CD8-positive, alpha-beta memory T cell (primary cell): ENCODE data around the gene RTL5. TPM values are rescaled to one million over a fixed set of nuclear protein-coding genes. Genes with fewer than 3 reads are reported as not detected.
"Not testable (repeated sequence)": the region's sequence is repeated elsewhere in the genome, so short reads cannot be mapped to it uniquely, and the experiment has no call there.

ENCODE experiments used
- CTCF ChIA-PET: fragments of 350-600 bp; sonication (Branson Sonifier 250); formaldehyde crosslinking; loops from one replicate; lab custom pipeline; 2021; ENCODE audit warnings: antibody characterized with exemption; lab: Charles Lee
- POLR2A ChIA-PET: fragments of 350-600 bp; sonication (Branson Sonifier 250); formaldehyde crosslinking; loops from one replicate; lab custom pipeline; 2021; ENCODE audit warnings: antibody characterized with exemption; lab: Charles Lee
- DNase-seq, 5 donors: peaks; one replicate each; pipeline versions ENCODE4 v3.0.0 to v3.0.0-alpha.2; 2020 to 2022; ENCODE audit warnings: mixed read lengths in 1 of 5
- H3K27ac ChIP-seq: one replicate; pipeline ENCODE4 v1.7.0; 2013; ENCODE audit warnings: low read depth, mild to moderate bottlenecking, low read length, moderate library complexity
- H3K27me3 ChIP-seq: 2 replicates; pipeline ENCODE4 v1.7.0; 2013; ENCODE audit warnings: low read length, mild to moderate bottlenecking; ENCODE audit not compliant: insufficient read depth, poor library complexity, severe bottlenecking
- H3K36me3 ChIP-seq: 2 replicates; pipeline ENCODE4 v1.7.0; 2013; ENCODE audit warnings: mild to moderate bottlenecking, low read length, moderate library complexity; ENCODE audit not compliant: insufficient read depth
- H3K4me1 ChIP-seq: 2 replicates; pipeline ENCODE4 v1.7.0; 2013; ENCODE audit warnings: mild to moderate bottlenecking, low read length, moderate library complexity; ENCODE audit not compliant: insufficient read depth
- H3K4me3 ChIP-seq: 2 replicates; pipeline ENCODE4 v1.7.0; 2013; ENCODE audit warnings: mild to moderate bottlenecking, low read length
- H3K9me3 ChIP-seq: 2 replicates; pipeline ENCODE4 v1.7.0; 2013; ENCODE audit warnings: mild to moderate bottlenecking, low read length
- H3K27ac Mint-ChIP-seq, 8 donors: one replicate each; pipeline ENCODE4 v1.8.0; 2020 to 2021; ENCODE audit warnings: mixed read lengths in 8 of 8, mild to moderate bottlenecking in 6 of 8, inconsistent platforms in 3 of 8, moderate library complexity in 3 of 8
- H3K27me3 Mint-ChIP-seq, 2 donors: one replicate each; pipeline ENCODE4 v1.8.0; 2020 to 2021; ENCODE audit warnings: mixed read lengths in 2 of 2, mild to moderate bottlenecking in 1 of 2, moderate library complexity in 1 of 2
- H3K36me3 Mint-ChIP-seq, 3 donors: one replicate each; pipeline ENCODE4 v1.8.0; 2020 to 2021; ENCODE audit warnings: mixed read lengths in 3 of 3, inconsistent platforms in 1 of 3, mild to moderate bottlenecking in 1 of 3
- H3K4me1 Mint-ChIP-seq, 3 donors: one replicate each; pipeline ENCODE4 v1.8.0; 2020 to 2021; ENCODE audit warnings: mixed read lengths in 3 of 3, inconsistent platforms in 1 of 3, mild to moderate bottlenecking in 1 of 3
- H3K4me3 Mint-ChIP-seq, 7 donors: one replicate each; pipeline ENCODE4 v1.8.0; 2020 to 2021; ENCODE audit warnings: mixed read lengths in 7 of 7, mild to moderate bottlenecking in 6 of 7, moderate library complexity in 4 of 7, inconsistent platforms in 2 of 7
- H3K9me3 Mint-ChIP-seq, 5 donors: one replicate each; pipeline ENCODE4 v1.8.0; 2020 to 2022; ENCODE audit warnings: mixed read lengths in 5 of 5, mild to moderate bottlenecking in 3 of 5, moderate library complexity in 2 of 5, inconsistent platforms in 1 of 5
- polyA plus RNA-seq: library from polyadenylated mRNA; unstranded; fragments of 300-500 nt; fragmentation: Illumina TruSeq; gene quantifications from one replicate; pipeline ENCODE4 v1.2.3, GENCODE V29; 2021
- total RNA-seq, 2 experiments: library from RNA; stranded (reverse); gene quantifications; one replicate each; pipeline ENCODE4 v1.2.3, GENCODE V29; 2021

The RTL5 gene
- total RNA-seq: 1 to 10 TPM in 1 of 2 experiments, under 1 TPM in 1; 1.00 to 1.0 TPM
- 0.55 TPM for polyA plus RNA-seq

DNA sequence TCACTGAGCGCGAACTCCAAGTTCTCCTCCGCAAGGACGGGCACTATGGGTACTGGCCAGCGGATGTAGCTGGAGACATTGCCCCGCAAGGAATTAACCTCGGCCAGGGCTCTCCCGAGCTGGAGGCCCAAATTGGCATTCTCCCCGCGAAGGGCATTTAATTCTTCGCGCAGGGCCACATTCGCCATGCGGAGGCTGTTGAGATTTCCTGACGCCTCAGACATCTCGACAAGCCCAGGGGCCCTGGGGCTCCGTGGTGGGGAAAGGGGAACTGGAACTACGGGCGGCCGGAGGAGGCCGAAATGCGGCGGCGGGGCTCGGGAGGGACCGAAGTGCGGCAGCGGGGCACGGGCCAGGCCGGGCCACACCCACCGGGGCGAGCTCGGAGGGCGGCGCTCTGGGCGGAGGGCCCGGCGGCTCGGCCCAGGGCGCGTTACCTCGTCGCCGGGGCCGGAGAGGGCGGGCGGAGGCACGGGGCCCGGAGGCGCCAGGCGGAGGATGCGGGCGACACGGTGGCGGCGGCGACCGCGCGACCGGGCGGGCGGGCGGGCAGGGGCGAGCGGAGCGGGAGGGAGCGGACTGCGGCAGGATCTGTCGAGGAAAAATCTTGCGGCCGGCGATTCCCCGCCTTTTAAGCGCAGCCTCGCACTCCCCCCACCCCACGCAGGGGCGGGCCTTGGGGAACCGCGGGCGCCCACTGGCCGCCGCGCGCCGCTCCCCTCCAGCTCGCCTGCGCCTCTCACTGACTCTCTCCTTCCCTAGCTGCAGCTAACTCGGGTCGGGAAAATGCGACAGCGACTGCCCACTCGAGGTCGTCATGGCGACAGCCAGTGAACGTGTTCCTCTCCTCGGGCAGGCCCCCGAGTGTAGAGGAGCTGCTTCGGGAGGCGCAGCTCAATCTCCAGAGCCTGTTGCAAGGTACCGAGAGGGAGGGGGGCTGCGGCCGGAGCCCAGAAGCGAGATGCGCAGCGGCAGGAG, at the start of gene RTL5:
Gene RTL5 (minus strand): TSS at position 599 of the 978 bp plus-strand sequence.
- Histone ChIP-seq H3K27ac (no peak within 1 kb of the TSS), H3K4me3 (peak within 1 kb of the TSS; percentile 41), H3K4me1 (no peaks in the 10 kb centered on the region), H3K36me3 (no peaks in the 10 kb centered on the region), H3K27me3 (no peaks in the 10 kb centered on the region), H3K9me3 (no peaks in the 10 kb centered on the region)
- Mint-ChIP-seq H3K36me3 (no peaks in the 10 kb centered on the region), H3K9me3 (no peaks in the 10 kb centered on the region), H3K27ac (peak within 1 kb of the TSS; percentile 32 to 93 (median 74)), H3K27me3 (peaks cover 0 to 12% of the 10 kb centered on the region in 2 donors), H3K4me1 (peaks cover 7 to 14% (median 10%) of the 10 kb centered on the region in 3 donors), H3K4me3 (peak within 1 kb of the TSS; percentile 65 to 89 (median 81))
- CTCF ChIA-PET: interaction anchor here (0.7 to 9.9 kb wide), 6 partner anchors 12 to 133 kb away, joined by 3 to 135 read pairs (median 4); no protein-coding TSS in a partner anchor
- DNase-seq: peak; percentile 33 to 81 (median 55)
- POLR2A ChIA-PET: interaction anchor here (0.5 to 1.6 kb wide), 6 partner anchors 13 to 145 kb away, joined by 3 to 10 read pairs (median 4); partner anchors contain the start of gene RPS4X

DNA sequence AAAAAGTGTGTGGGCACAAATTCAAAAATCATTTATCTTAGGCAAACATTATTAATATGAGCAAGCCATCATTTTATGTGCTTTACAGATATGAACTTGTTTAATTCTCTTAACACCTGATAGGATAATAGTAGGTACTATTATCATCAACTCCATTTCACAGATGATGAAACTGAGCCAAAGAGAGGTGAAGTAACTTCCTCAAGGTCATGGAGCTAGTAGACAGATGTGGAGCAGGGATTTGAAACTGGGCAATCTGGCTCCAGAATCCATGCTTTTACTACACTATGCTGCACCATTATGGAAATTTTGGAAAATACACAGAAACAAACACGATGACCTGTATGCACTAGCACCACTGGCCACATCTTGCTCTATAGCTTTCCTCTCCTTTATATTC, 48.8 kb upstream of the RTL5 start:
- Mint-ChIP-seq H3K27ac (peak overlapping the region in 5 of 8 donors; percentile 1 to 73 (median 50)), H3K27me3 (peaks cover 0 to 1% of the 10 kb centered on the region in 2 donors), H3K9me3 (no peaks in the 10 kb centered on the region), H3K36me3 (peaks cover 0 to 4% (median 0%) of the 10 kb centered on the region in 3 donors), H3K4me3 (peak overlapping the region in 2 of 7 donors; percentile 40 to 48), H3K4me1 (peaks cover 9 to 17% (median 10%) of the 10 kb centered on the region in 3 donors)
- POLR2A ChIA-PET: interaction anchor here (1.0 to 1.3 kb wide), 2 partner anchors 11 to 49 kb away, joined by 4 read pairs; partner anchors contain the start of gene RTL5
- no peaks in the 10 kb centered on the region for H3K27me3 ChIP-seq
- no peaks in the 10 kb centered on the region for H3K9me3 ChIP-seq
- no peak for DNase-seq
- CTCF ChIA-PET: interaction anchor here (1.7 to 2.6 kb wide), 3 partner anchors 8 to 163 kb away, joined by 3 to 11 read pairs (median 4); partner anchors contain the start of gene RPS4X
- peaks cover 14% of the 10 kb centered on the region for H3K4me1 ChIP-seq
- peak overlapping the region; percentile 61 for H3K27ac ChIP-seq
- peak overlapping the region; percentile 95 for H3K4me3 ChIP-seq
- H3K36me3 ChIP-seq: no peaks in the 10 kb centered on the region

DNA sequence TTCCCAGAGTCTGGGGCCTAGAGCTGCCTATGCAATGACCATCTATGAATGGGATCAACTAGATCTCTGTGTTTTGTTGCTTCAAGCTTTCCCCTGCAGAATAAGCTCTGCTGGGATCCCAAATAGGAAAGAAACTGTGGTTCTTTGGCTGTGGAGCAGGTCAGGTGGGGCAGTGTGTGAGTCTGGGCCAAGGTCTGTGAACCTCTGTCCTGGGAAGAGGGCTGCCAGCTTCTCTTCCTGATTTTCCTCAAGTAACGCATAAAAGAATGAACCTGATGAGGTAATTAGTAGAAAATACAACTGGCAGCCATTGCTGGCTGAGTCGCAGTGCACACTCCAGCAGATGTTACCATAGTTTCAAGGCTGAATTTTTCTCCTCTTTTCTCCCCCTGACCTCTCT, 45.3 kb upstream of the RTL5 start:
- Mint-ChIP-seq H3K4me3 (no peak overlapping the region), H3K4me1 (peaks cover 4 to 12% (median 5%) of the 10 kb centered on the region in 3 donors), H3K27ac (peak overlapping the region in 1 of 8 donors; percentile 40), H3K27me3 (peaks cover 0 to 1% of the 10 kb centered on the region in 2 donors), H3K36me3 (no peaks in the 10 kb centered on the region), H3K9me3 (peaks cover 0 to 2% (median 0%) of the 10 kb centered on the region in 5 donors)
- CTCF ChIA-PET: no interaction called here
- Histone ChIP-seq H3K4me3 (no peak overlapping the region), H3K9me3 (no peaks in the 10 kb centered on the region), H3K27me3 (no peaks in the 10 kb centered on the region), H3K27ac (no peak overlapping the region), H3K36me3 (no peaks in the 10 kb centered on the region), H3K4me1 (peaks cover 10% of the 10 kb centered on the region)
- DNase-seq: no peak
- POLR2A ChIA-PET: no interaction called here

DNA sequence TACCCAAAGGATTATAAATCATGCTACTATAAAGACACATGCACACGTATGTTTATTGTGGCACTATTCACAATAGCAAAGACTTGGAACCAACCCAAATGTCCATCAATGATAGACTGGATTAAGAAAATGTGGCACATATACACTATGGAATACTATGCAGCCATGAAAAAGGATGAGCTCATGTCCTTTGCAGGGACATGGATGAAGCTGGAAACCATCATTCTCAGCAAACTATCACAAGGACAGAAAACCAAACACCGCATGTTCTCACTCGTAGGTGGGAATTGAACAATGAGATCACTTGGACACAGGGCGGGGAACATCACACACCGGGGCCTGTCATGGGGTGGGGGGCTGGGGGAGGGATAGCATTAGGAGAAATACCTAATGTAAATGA, 44.6 kb upstream of the RTL5 start:
- peaks cover 4 to 12% (median 5%) of the 10 kb centered on the region in 3 donors for H3K4me1 Mint-ChIP-seq

DNA sequence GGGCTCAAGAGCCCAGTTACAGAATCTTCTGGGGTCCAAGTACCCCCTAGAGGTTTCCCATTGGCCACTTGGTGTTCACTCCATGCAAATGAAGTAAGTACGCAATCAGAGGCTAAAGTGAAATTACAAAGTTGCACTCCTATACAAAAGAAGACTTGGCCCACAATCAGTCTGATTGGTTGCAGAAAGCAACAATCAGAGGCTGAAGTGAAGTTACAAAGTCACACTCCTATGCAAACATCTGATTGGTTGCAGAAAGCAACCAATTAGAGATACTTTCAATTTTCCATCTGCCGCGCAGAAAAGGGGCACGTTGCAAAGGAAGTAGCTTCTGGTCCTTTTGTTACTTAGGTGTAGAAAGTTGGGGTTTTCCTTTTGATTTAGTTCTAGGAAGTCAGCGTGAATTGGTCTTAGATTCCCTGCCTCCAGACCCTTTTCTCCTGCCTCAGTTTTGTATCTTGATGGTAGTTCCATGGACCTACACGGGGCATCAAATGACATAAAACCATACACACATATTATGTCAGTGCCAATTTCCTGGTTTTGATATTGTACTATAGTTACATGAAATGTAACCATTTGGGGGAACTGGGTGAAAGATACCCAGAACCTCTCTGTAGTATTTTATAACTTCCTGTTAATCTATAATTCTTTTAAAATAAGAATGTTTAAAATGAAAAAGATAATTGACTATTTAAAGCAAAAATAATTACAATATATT, 37.5 kb upstream of the RTL5 start:
- H3K4me3 ChIP-seq: peak overlapping the region; percentile 45
- POLR2A ChIA-PET: interaction anchor here (1.1 kb wide), 1 partner anchor 12 kb away, joined by 4 read pairs; the partner anchor contains the start of gene PIN4
- peak overlapping the region; percentile 75 to 90 (median 83) for H3K4me3 Mint-ChIP-seq

More for the DNA sequence above, 44.6 kb upstream of the RTL5 start:
- H3K4me3 ChIP-seq, H3K27me3 Mint-ChIP-seq, H3K4me1 ChIP-seq, H3K9me3 ChIP-seq, H3K27ac ChIP-seq, H3K27me3 ChIP-seq, H3K4me3 Mint-ChIP-seq, H3K27ac Mint-ChIP-seq, CTCF ChIA-PET, POLR2A ChIA-PET, H3K36me3 Mint-ChIP-seq, H3K9me3 Mint-ChIP-seq, DNase-seq, H3K36me3 ChIP-seq: not testable (repeated sequence)

DNA sequence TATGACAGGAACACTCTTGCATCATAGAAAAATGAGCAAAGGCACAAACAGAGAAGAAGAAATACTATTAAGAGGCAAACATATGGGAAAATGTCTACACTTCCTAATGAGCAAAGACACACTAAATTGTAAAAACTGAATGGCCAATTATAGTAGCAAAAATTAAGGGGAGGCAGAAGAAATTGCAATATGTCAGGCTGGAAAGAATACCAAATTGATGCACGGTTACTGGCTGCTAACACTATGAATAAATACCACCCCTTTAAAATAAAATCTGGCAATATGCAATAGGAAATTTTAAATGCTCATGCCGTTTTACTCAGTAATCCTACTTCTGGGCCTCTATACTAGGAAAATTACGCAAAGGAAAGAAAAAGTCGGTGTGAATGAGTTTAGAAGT, 33.8 kb upstream of the RTL5 start:
- no peaks in the 10 kb centered on the region for H3K27me3 ChIP-seq
- H3K27me3 Mint-ChIP-seq: peaks cover 3% of the 10 kb centered on the region in 2 donors
- no peak overlapping the region for H3K27ac ChIP-seq
- H3K36me3 ChIP-seq: no peaks in the 10 kb centered on the region
- H3K36me3 Mint-ChIP-seq: no peaks in the 10 kb centered on the region
- ChIA-PET CTCF (no interaction called here), POLR2A (no interaction called here)
- no peaks in the 10 kb centered on the region for H3K9me3 ChIP-seq
- no peak overlapping the region for H3K4me3 Mint-ChIP-seq
- no peak overlapping the region for H3K27ac Mint-ChIP-seq
- no peak overlapping the region for H3K4me3 ChIP-seq
- DNase-seq: no peak
- no peaks in the 10 kb centered on the region for H3K4me1 ChIP-seq
- H3K9me3 Mint-ChIP-seq: no peaks in the 10 kb centered on the region
- peaks cover 5 to 13% (median 9%) of the 10 kb centered on the region in 3 donors for H3K4me1 Mint-ChIP-seq

More for the DNA sequence above, 37.5 kb upstream of the RTL5 start:
- peak in 4 of 5 donors; percentile 41 to 67 (median 62) for DNase-seq
- Histone ChIP-seq H3K36me3 (no peaks in the 10 kb centered on the region), H3K4me1 (no peaks in the 10 kb centered on the region), H3K9me3 (no peaks in the 10 kb centered on the region), H3K27ac (peak overlapping the region; percentile 57), H3K27me3 (no peaks in the 10 kb centered on the region)
- H3K36me3 Mint-ChIP-seq: no peaks in the 10 kb centered on the region
- peaks cover 0 to 2% (median 0%) of the 10 kb centered on the region in 5 donors for H3K9me3 Mint-ChIP-seq
- H3K4me1 Mint-ChIP-seq: peaks cover 5 to 13% (median 9%) of the 10 kb centered on the region in 3 donors
- CTCF ChIA-PET: no interaction called here
- H3K27ac Mint-ChIP-seq: peak overlapping the region; percentile 63 to 96 (median 94)
- no peaks in the 10 kb centered on the region for H3K27me3 Mint-ChIP-seq

DNA sequence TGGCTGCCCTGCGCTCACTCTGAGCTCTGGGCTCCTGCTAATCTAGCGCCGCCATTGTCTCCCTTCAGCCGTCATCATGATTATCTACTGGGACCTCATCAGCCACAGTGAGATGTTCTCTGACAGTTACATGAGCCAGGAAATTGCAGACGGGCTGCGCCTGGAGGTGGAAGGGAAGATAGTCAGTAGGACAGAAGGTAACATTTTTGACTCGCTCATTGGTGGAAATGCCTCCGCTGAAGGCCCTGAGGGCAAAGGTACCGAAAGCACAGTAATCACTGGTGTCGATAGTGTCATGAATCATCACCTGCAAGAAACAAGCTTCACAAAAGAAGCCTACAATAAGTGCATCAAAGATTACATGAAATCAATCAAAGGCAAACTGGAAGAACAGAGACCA, 28.1 kb upstream of the RTL5 start:
- H3K4me1 ChIP-seq: no peaks in the 10 kb centered on the region
- no peaks in the 10 kb centered on the region for H3K9me3 ChIP-seq
- no peak for DNase-seq
- Mint-ChIP-seq H3K4me1 (no peaks in the 10 kb centered on the region), H3K4me3 (no peak overlapping the region), H3K9me3 (no peaks in the 10 kb centered on the region), H3K27me3 (peaks cover 11 to 12% of the 10 kb centered on the region in 2 donors), H3K36me3 (no peaks in the 10 kb centered on the region), H3K27ac (no peak overlapping the region)
- no peaks in the 10 kb centered on the region for H3K36me3 ChIP-seq
- no peak overlapping the region for H3K4me3 ChIP-seq
- H3K27me3 ChIP-seq: no peaks in the 10 kb centered on the region
- CTCF ChIA-PET: no interaction called here
- no peak overlapping the region for H3K27ac ChIP-seq
- POLR2A ChIA-PET: no interaction called here
